ENCODE measurements around the gene TRMT61A. TPM values are rescaled to one million over a fixed set of nuclear protein-coding genes. Genes with fewer than 3 reads are reported as not detected.

The TRMT61A gene
- total and polyA plus RNA-seq, 2 of the 13 experiments (the other 11 are each of a cell fraction or from before 2014, with no cell fraction given), result 6.5 to 13.6 TPM

GRCh38 chr14:103549361-103550311 lies 20.6 kb downstream of the TRMT61A start (continued):
- TF ChIP-seq THAP9 (CRISPR knock-in tag; IDR thresholded peaks at IDR 0.05; ENCODE audit: borderline replicate concordance) (peak; percentile 31; the same call in 1 of the 2 replicates), KAT7 (CRISPR knock-in tag; IDR thresholded peaks at IDR 0.05; ENCODE audit: borderline replicate concordance) (no peak), ZSCAN25 (CRISPR knock-in tag; IDR thresholded peaks at IDR 0.05) (no peak), NCOR1 (IDR thresholded peaks at IDR 0.05; ENCODE audit: borderline replicate concordance, low read length) (no peak; the same call in 1 of the 2 replicates), ZNF850 (CRISPR knock-in tag; conservative IDR thresholded peaks at IDR 0.05) (no peak), ZNF331 (CRISPR knock-in tag; IDR thresholded peaks at IDR 0.05) (peak; percentile 48; the same call in 1 of the 2 replicates), LRRFIP1 (CRISPR knock-in tag; conservative IDR thresholded peaks at IDR 0.05) (no peak), ZNF260 (CRISPR knock-in tag; IDR thresholded peaks at IDR 0.05; ENCODE audit: borderline replicate concordance, low read depth) (no peak), NFE2L2 (IDR thresholded peaks at IDR 0.05; ENCODE audit: low read length) (no peak), HES4 (CRISPR knock-in tag; IDR thresholded peaks at IDR 0.05; ENCODE audit: borderline replicate concordance) (no peak), ZNF768 (CRISPR knock-in tag; IDR thresholded peaks at IDR 0.05) (peak; percentile 81; the same call in 1 of the 2 replicates), ZFX (CRISPR knock-in tag; IDR thresholded peaks at IDR 0.05; ENCODE audit: low read depth) (peak; percentile 87), ZBTB2 (CRISPR knock-in tag; IDR thresholded peaks at IDR 0.05; ENCODE audit: low read depth) (0 out of 2 replicates have a peak, but pooled peaks have one; percentile 46), ZNF614 (CRISPR knock-in tag; IDR thresholded peaks at IDR 0.05; ENCODE audit: borderline replicate concordance) (0 out of 2 replicates have a peak, but pooled peaks have one; percentile 46), ZNF276 (CRISPR knock-in tag; IDR thresholded peaks at IDR 0.05; ENCODE audit: low read depth) (no peak)
